ENCODE data around the gene NTRK1.

GRCh38 chr1:156884560-156885184 is 24.0 kb downstream of the NTRK1 start:
- TF ChIP-seq EZH2 (IDR thresholded peaks at IDR 0.05; ENCODE audit: borderline replicate concordance, insufficient read depth, low read depth, low read length, poor library complexity, severe bottlenecking) = no peak
- TF ChIP-seq CTCF (IDR thresholded peaks at IDR 0.05) = no peak

Data from B cell (primary cell).